ENCODE results near the gene TSTD1.
"Not testable (repeated sequence)": the region's sequence is repeated elsewhere in the genome, so short reads cannot be mapped to it uniquely, and the experiment has no call there.

TSTD1 gene

GRCh38 chr1:161068306-161069234 lies 29.8 kb upstream of the TSTD1 start:
- no peak for FAIRE-seq

DNA sequence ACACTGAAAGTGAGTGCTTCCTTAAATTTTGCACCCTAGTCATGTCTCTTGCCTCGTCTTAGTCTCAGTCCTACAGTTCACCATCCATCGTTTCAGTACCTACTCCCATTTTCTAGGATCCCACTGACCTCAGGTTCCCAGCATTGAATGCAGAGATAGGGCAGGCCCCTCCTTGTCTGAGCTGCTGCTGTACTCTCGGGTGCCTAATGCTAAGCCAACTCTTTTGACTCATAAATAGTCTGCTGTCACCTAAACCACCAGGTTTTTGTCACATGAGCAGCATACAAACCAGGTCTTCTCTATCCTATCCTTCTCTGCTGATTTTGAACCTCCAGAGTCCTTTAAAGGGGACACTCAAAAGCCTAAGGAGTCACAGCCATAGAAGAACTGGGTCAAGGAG lies 27.9 kb upstream of the TSTD1 start:
- no peak for FAIRE-seq

DNA sequence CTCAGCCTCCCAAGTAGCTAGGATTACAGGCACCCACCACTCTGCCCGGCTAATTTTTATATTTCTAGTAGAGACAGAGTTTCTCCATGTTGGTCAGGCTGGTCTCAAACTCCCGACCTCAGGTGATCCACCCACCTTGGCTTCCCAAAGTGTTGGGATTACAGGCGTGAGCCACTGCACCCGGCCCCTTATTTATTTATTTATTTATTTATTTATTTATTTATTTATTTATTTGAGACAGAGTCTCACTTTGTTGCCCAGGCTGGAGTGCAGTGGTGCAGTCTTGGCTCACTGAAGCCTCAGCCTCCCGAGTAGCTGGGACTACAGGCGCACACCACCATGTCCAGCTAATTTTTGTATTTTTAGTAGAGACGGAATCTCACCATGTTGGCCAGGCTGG lies 26.9 kb upstream of the TSTD1 start:
- not testable (repeated sequence) for FAIRE-seq

- not testable (repeated sequence) for FAIRE-seq
Observed at GRCh38 chr1:161063936-161064335, 25.2 kb upstream of the TSTD1 start.

- no peak for FAIRE-seq
Observed at GRCh38 chr1:161061419-161061818, 22.7 kb upstream of the TSTD1 start.

GRCh38 chr1:161059293-161059692 lies 20.5 kb upstream of the TSTD1 start:
- FAIRE-seq = no peak

GRCh38 chr1:161054805-161055204 lies 16.0 kb upstream of the TSTD1 start:
- no peak for FAIRE-seq

GRCh38 chr1:161054232-161054631 lies 15.5 kb upstream of the TSTD1 start:
- FAIRE-seq = no peak

DNA sequence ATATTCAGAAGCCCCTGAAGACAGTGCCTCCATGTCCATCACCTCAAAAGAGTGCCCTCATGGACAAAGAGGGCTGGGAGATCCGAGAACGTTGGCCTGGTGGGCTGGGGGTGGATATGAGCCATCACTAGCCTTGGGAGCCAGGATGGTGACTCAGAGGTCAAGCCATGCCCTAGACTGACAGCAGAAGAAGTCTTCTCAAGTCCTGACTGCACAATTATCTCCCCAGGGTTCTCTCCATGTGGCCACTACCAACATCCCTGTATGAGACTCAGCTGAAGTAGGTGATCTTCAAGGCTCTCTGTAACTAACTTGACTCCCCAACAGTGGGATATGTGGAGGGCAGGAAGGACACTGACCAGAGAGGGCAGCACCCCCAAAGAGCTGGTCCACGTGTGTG lies 14.1 kb upstream of the TSTD1 start:
- FAIRE-seq = no peak

DNA sequence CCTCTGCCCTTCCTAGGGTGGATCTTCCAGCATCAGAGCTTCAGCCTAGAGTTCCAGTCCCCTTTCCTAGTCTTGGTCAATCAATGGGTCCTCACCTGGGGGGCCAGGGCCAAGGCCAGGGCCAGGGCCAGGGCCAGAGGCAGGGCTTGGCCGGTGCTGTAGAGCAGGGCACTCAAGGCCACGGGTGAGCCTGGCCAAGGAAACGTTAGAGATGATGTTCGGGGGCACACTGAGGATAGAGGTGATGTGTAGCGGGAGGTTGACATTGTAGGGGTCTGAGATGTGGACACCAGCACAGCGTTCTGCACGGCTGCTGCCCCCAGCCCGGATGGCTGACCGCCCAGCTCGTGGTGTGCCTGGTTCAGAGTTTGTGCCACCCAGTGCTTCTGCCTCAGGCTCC lies 12.5 kb upstream of the TSTD1 start:
- no peak for FAIRE-seq

DNA sequence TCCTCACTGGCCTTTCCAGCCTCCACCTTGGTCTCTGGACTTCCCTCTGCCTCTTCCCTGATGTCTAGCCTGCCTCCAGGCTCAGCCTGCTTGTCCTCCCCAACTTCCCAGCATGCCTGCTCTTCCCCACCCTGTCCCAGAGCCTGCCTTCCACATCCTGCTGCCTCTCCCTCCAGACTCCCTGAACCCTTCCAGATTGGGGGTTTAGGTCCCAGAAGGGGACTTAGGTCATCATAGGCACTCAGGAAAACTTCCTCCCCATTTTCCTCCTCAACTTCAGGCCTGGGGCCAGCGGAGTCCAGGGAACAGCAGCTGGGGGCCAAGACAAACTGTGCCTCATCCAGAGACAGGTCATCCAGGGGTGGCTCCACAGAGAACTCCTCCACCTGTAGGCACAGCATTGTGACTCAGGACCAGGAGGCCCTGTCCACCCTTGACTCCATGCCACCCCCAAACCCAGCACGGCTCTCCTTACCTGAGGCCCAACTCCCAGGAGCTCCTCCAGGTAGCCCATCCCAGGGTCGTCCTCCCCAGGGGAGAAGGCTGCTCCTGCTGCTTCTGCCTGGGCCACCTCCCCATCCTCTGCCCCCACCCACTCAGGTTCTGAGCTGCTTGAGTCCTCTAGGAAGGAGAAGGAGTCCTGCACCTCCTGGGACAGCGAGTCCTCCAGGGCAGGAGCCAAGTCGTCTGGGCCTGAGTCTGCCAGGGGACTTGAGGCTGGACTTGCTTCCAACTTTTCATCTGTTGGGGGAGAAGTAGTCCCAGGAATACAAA lies 10.4 kb upstream of the TSTD1 start:
- no peak for FAIRE-seq

DNA sequence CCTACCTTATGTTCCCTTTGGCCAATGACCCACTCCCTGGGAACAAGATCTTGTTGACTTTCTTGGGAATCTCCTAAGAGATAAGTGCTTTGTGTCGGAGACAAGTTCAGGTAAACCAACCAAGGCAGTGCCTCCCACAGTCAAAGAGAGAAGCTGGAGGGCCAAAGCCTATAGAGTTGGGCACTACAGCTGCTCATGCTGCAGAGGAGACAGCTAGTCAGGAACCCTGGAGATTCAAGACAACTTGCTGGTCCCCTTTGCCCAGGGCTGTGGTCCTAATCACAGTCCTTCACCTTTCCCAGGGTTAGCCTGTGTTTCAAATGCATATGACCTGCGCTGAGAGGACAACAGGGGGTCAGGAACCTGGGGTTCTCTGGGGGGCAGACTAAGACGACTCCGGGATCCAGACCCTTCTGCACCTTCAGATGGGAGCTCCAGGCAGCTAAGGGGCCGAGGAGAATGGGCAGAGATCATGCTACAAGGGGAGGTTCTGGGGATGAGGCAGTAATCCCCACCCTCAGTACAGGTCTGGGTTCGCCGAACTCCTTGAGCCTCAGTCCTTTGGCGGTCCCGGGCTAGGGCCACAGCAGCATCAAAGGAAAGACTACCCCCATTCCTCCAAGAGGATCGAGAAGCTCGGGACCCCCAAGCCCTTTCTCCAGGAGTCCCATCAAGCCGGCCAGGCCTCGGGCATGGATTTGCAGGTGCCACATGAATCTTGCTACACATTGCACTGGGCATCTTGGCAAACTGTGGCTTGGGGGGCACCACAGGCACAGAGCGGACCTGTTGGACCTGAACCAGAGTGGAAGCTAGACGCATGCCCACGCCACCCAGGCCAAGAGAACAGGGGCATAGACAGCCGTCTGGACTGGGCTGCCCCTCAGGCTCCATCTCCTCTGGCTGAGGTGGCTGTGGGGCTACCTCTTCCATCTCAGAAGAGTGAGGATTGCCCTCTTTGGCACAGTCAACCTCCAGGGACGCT lies 9.0 kb upstream of the TSTD1 start:
- FAIRE-seq = no peak

DNA sequence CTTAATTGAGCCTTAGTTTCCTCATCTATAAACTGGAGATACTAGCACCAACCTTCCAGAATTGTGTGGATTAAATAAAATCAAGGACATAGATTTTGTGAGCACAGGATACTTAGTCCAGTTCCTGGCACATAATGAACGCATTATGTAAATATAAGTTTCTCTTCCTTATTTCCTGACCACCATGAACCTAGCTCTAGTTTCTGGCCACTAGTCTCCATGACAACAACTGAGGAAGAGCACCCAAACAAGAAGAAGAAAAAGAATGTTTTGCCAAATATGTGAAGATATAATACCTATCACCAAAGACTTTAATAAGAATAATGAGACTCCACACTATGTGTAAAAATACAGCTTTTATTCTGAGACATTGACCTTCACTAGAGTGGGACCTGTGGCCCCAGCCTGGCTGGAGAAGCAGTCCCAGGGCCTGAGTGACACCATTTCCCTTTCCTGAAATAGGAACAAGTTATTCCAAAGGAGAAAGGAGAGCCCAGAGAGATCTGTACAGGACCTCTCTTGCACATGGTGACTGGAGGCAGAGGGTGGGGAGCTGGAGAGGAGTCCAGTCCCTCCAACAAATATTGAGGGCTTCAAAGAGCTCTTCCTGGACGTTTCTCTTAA lies 8.0 kb upstream of the TSTD1 start:
- no peak for FAIRE-seq

DNA sequence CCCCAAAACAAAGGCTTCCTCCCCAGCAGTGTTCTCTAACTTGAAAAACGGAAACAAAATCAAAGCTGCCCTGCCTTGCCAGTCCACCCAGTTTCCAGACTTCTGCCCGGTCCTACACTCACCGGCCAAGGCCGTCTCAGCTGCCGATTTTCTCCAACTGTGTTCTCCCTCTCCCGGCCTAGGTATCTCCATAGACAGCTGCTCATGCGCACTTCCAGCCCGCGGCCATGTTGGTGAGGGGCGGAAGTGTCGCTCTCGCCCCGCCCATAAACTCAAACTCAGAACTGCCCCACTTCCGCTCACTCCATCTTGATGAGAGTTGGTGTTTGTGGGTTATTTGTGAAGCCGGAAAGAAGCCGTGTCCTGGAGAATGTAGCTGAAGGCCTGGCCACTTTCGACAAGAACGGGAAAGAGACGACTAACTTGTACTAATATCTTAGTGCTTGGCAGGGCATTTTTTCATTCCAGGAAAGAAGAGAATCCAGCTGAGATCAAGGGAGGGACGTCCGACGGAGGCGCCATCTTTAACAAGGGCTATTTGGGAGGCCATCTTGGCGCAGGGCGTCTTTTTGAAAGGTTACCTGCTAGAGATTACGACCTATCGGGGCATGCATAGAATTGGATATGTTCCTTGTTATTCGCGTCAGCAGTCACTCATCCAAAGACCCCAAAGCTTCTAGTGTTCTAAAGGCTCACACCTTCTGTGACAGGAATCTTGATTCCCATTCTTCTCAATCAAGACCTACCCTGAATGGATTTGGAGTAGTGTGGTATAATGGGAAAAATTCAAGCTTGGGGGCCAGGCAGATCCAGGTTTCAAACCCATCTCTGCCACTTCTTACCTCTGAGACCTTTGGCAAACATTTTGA lies 7.2 kb upstream of the TSTD1 start, which contains the start of gene USF1:
Gene USF1, minus strand, starts transcription at position 242 of the 869 bp plus-strand sequence. CDS start 2,702 bp downstream, outside the sequence.
- peak; percentile 87 for FAIRE-seq

- FAIRE-seq = no peak
Observed at GRCh38 chr1:161044908-161045735, 6.4 kb upstream of the TSTD1 start.

GRCh38 chr1:161044535-161044907 lies 5.8 kb upstream of the TSTD1 start:
- FAIRE-seq = no peak

DNA sequence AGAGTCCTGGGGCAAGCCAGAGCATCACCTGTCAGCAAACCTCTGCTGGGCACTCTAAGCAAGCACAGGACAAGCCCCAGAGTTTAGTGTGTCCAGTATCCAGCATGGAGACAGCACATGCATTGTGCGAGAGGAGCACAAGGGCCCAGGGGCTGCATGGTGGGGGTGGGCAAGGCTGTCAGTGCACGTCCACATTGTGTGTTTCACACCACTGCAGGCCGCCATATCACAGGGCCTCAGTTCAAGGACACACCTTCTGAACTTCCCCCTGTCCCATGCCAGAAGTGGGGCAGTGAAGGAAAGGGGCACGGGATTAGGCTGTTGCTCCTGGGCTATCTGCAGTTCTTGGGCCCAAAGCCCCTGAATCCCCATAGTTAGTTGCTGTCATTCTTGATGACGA lies 782 bp upstream of the TSTD1 start:
- no peak for FAIRE-seq

DNA sequence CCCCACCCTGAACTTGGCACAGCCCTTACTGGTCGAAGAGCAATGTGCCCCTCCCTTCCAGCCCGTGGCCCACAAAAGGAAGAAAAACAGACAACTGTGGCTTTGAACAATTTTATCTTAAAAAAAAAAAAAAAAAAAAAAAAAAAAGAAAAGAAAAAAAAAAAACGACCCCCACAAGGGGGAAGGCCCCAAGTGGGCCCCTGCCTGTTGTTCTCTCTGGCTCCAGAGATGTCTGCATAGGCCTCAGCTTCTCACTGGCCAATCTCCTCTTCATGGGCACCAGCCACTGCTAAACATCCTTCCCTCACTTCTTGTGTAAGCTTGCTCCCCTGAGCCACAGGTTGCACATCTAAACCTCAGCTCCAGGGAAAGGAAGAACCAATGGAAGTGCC lies 386 bp upstream of the TSTD1 start:
- no peak for FAIRE-seq

DNA sequence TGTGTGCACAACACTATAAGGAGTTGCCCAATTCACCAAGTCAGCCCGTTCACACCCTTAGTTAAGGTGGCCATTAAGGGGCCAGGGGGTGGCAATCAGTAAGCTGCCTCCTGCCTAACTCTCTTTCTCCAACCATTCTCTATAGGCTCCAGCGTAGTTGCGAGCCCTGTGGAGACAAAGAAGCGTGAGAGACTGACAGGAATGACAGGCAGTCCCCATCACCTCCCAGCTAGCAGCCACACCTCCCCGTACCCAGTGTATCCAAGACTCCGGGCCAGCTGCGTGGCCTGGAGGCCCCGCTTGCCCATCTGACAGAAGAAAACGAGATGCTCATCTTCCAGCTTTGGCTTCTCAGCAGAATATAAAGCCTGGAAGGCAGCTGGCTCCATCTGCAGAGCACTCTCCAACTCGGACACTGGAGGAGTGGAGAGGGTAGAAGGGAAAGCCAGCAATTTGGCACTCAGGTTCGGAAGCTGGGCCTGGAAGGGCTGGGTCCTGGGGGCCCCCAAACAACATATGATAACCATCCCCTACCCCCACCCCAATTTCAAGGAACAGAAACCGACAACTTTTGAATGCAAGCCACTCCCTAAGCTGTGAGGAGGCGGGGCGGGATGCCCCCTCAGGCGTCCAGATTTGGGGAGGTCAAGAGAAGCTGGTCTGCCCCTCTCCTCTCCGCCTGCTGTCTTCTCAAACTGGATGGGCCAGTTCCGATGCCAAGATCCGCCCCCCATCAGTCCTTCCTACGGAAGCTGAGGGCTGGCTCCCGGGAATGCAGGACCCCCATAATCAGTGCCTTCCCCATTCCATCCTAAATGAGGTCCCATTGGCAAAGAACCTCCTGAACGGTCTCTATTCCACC lies 872 bp downstream of the TSTD1 start:
- FAIRE-seq = no peak

All from A204.1 (cell line).